OCI-LY1 (cell line): Measurements from ENCODE around the gene PNO1.

Experiments used
- H2AFZ ChIP-seq: fragments of 200-600 bp; sonication (generic), shearing (Covaris generic); 2 replicates; pipeline ENCODE4 v1.6.0; 2014; ENCODE audit warnings: antibody characterized with exemption, mild to moderate bottlenecking, low read length
- H3F3A ChIP-seq: fragments of 200-600 bp; sonication (generic), shearing (Covaris generic); 2 replicates; pipeline ENCODE4 v1.6.0; 2014; ENCODE audit warnings: mild to moderate bottlenecking, antibody characterized with exemption, low read length, moderate library complexity; ENCODE audit not compliant: insufficient read depth
- H3K27ac ChIP-seq: fragments of 200-600 bp; sonication (generic); 2 replicates; pipeline ENCODE4 v1.5.1; 2014; ENCODE audit warnings: low read length, mixed run types, mild to moderate bottlenecking, low read depth; ENCODE audit not compliant: poor library complexity, severe bottlenecking
- H3K27me3 ChIP-seq: fragments of 200-600 bp; sonication (generic); 2 replicates; pipeline ENCODE4 v1.6.0; 2014; ENCODE audit warnings: antibody characterized with exemption, mild to moderate bottlenecking, low read length, moderate library complexity; ENCODE audit not compliant: insufficient read depth
- H3K36me3 ChIP-seq: fragments of 200-600 bp; sonication (generic); 2 replicates; pipeline ENCODE4 v1.6.1; 2014; ENCODE audit warnings: mild to moderate bottlenecking, antibody characterized with exemption, low read length, moderate library complexity, mixed read lengths; ENCODE audit not compliant: insufficient read depth
- H3K4me1 ChIP-seq: fragments of 200-600 bp; sonication (generic); 2 replicates; pipeline ENCODE4 v1.5.1; 2014; ENCODE audit warnings: mild to moderate bottlenecking, low read length, moderate library complexity; ENCODE audit not compliant: insufficient read depth, severe bottlenecking
- H3K4me2 ChIP-seq: fragments of 200-600 bp; sonication (generic), shearing (Covaris generic); 2 replicates; pipeline ENCODE4 v1.6.1; 2014; ENCODE audit warnings: low read length
- H3K4me3 ChIP-seq: fragments of 200-600 bp; sonication (generic); 2 replicates; pipeline ENCODE4 v1.5.1; 2014; ENCODE audit warnings: low read length, low read depth, mild to moderate bottlenecking, mixed read lengths; ENCODE audit not compliant: poor library complexity, severe bottlenecking
- H3K79me2 ChIP-seq: fragments of 200-600 bp; shearing (Covaris generic); 2 replicates; pipeline ENCODE4 v1.6.1; 2016; ENCODE audit warnings: mixed run types, low read length, mixed read lengths; ENCODE audit not compliant: insufficient read depth
- H3K9ac ChIP-seq: fragments of 200-600 bp; sonication (generic), shearing (Covaris generic); 2 replicates; pipeline ENCODE4 v1.6.1; 2014; ENCODE audit warnings: mild to moderate bottlenecking, low read length, mixed read lengths
- H3K9me2 ChIP-seq: fragments of 200-600 bp; sonication (generic), shearing (Covaris generic); 2 replicates; pipeline ENCODE4 v1.6.1; 2014; ENCODE audit warnings: low read depth, mild to moderate bottlenecking, low read length, mixed read lengths
- H3K9me3 ChIP-seq: fragments of 200-600 bp; shearing (Covaris generic); 2 replicates; pipeline ENCODE4 v1.6.1; 2014; ENCODE audit warnings: low read length, mixed read lengths
- H4K20me1 ChIP-seq: fragments of 200-600 bp; sonication (generic), shearing (Covaris generic); 2 replicates; pipeline ENCODE4 v1.6.0; 2016; ENCODE audit warnings: mild to moderate bottlenecking, low read length; ENCODE audit not compliant: insufficient read depth
- CTCF ChIP-seq: fragments of 200-600 bp; sonication (generic), shearing (Covaris generic); IDR thresholded peaks from 2 replicates; pipeline ENCODE4 v1.5.1; 2017; ENCODE audit warnings: mild to moderate bottlenecking, antibody characterized with exemption, low read length, moderate library complexity, mixed read lengths
- EZH2 ChIP-seq: fragments of 200-600 bp; sonication (generic), shearing (Covaris generic); IDR thresholded peaks from 2 replicates; pipeline ENCODE4 v1.8.0; 2017; ENCODE audit warnings: borderline replicate concordance, mixed run types, mild to moderate bottlenecking, antibody characterized with exemption, low read length, moderate library complexity, mixed read lengths

Gene PNO1

DNA sequence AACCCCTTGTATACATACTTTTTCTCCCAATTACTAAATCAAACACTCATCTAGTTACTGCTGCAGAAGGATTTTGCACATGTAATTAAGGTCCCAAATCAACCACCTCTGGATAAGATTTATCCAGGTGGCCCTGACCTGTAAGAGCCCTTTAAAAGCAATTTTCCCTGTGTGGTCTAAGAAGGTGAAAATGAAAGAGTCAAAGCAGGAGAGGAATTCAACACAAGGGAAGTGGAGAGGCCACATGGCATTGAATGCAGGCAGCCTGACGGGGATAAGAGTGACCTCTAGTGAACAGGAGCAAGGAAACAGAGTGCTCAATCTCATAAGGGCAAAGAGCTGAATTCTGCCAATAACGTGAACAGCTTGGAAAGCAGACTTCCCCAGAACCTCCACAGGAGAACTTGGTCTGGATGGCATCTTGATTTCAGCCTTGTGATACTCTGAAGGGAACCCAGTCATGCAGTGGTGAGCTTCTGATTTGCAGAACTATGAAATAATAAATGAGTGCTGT is 67.5 kb downstream of the PNO1 start:
- Histone ChIP-seq H3K9ac (no peak overlapping the region), H3K27me3 (no peaks in the 10 kb centered on the region), H4K20me1 (peaks cover 3% of the 10 kb centered on the region; the same call in 1 of the 2 replicates)

More for the DNA sequence above, 67.5 kb downstream of the PNO1 start:
- peaks cover 38% of the 10 kb centered on the region for H3K36me3 ChIP-seq
- TF ChIP-seq CTCF, result peak; percentile 38; the same call in 1 of the 2 replicates
- TF ChIP-seq EZH2, result no peak
- peaks cover 9% of the 10 kb centered on the region for H3K4me1 ChIP-seq
- H3K4me3 ChIP-seq, result no peak overlapping the region
- no peaks in the 10 kb centered on the region for H3F3A ChIP-seq
- H3K9me3 ChIP-seq, result 0 out of 2 replicates have a peak, but pooled peaks cover 6% of the 10 kb centered on the region
- no peak overlapping the region for H2AFZ ChIP-seq
- H3K27ac ChIP-seq, result no peak overlapping the region
- peaks cover 100% of the 10 kb centered on the region for H3K79me2 ChIP-seq
- no peaks in the 10 kb centered on the region for H3K9me2 ChIP-seq
- H3K4me2 ChIP-seq, result no peak overlapping the region
